Mucosa of descending colon (tissue), 3 donors: ENCODE data around the gene TOMM22. TPM values are rescaled to one million over a fixed set of nuclear protein-coding genes. Genes with fewer than 3 reads are reported as not detected.

Experiments
- ATAC-seq: fragments of 200-7000 bp; cut with Tn5 transposase; one replicate; pipeline ENCODE4 v1.9.1; 2020; ENCODE audit warnings: mild to moderate bottlenecking, moderate library complexity
- DNase-seq, 3 donors: peaks; one replicate each; pipeline ENCODE4 v3.0.0-alpha.2; 2020
- H3K36me3 ChIP-seq: fragments of 200-600 bp; one replicate; pipeline ENCODE4 v1.8.0; 2021; ENCODE audit warnings: low read depth, mild to moderate bottlenecking
- H3K4me1 ChIP-seq: fragments of 200-600 bp; one replicate; pipeline ENCODE4 v1.8.0; 2021; ENCODE audit warnings: low read depth, mild to moderate bottlenecking
- H3K4me3 ChIP-seq: fragments of 200-600 bp; one replicate; pipeline ENCODE4 v1.8.0; 2021; ENCODE audit warnings: mild to moderate bottlenecking
- H3K9me3 ChIP-seq: fragments of 200-600 bp; one replicate; pipeline ENCODE4 v1.8.0; 2021; ENCODE audit warnings: mild to moderate bottlenecking
- CTCF ChIP-seq: fragments of 200-600 bp; IDR thresholded peaks from one replicate; pipeline ENCODE4 v1.8.0; 2022; ENCODE audit warnings: antibody characterized with exemption, mild to moderate bottlenecking
- intact Hi-C, 2 donors: fragments of 100-400 bp; cut with DNase I in 1 of 2; cut with micrococcal nuclease in 1 of 2; formaldehyde crosslinking; loops; one replicate each; pipeline versions ENCODE4 v1.11.0 to v1.11.1; 2022; cut with DNase I, micrococcal nuclease
- total RNA-seq, 3 donors: library from RNA; stranded (reverse); fragmentation: NEBNext Ultra II Directional in 2 of 3; extraction: Animal tissue kit (Norgen Biotek cat#: 25700) in 2 of 3; gene quantifications; one replicate each; pipeline versions ENCODE4 v1.2.1 to v1.2.4, GENCODE V29; 2021 to 2023
- donor health status: DM: no; HTN: no; CAD: no; lungs with moderate emphysema.
- donor health status: DM: no; HTN: no; CAD: no.
- donor health status: DM: no; HTN: yes; CAD: no.

The TOMM22 gene
- total RNA-seq, 3 donors from 2014 or later = 64.5 to 84.4 (median 72.4) TPM

- Histone ChIP-seq H3K9me3 (no peaks in the 10 kb centered on the region), H3K4me1 (peaks cover 18% of the 10 kb centered on the region), H3K36me3 (peaks cover 4% of the 10 kb centered on the region), H3K4me3 (no peak overlapping the region)
- DNase-seq = no peak
- TF ChIP-seq CTCF = no peak
- intact Hi-C loops = no loop called here
- no peak for ATAC-seq
These were observed 4.0 kb downstream of the TOMM22 start for GRCh38 chr22:38685761-38686160.

GRCh38 chr22:38689651-38690050 lies 7.9 kb downstream of the TOMM22 start:
- ATAC-seq (peak; percentile 40), DNase-seq (peak in 1 of 3 donors; percentile 54)
- TF ChIP-seq CTCF = no peak
- Histone ChIP-seq H3K36me3 (peaks cover 4% of the 10 kb centered on the region), H3K4me3 (no peak overlapping the region), H3K4me1 (peaks cover 33% of the 10 kb centered on the region), H3K9me3 (no peaks in the 10 kb centered on the region)
- intact Hi-C loops = no loop called here

- intact Hi-C loops = no loop called here
- H3K9me3 ChIP-seq = no peaks in the 10 kb centered on the region
- H3K36me3 ChIP-seq = no peaks in the 10 kb centered on the region
- H3K4me3 ChIP-seq = no peak overlapping the region
- ATAC-seq (peak; percentile 90), DNase-seq (peak; percentile 57 to 72 (median 68))
- no peak for TF ChIP-seq CTCF
- peaks cover 65% of the 10 kb centered on the region for H3K4me1 ChIP-seq
These were observed 12.3 kb downstream of the TOMM22 start for GRCh38 chr22:38694049-38694448.

- peaks cover 65% of the 10 kb centered on the region for H3K4me1 ChIP-seq
- no peak for TF ChIP-seq CTCF
- H3K36me3 ChIP-seq = no peaks in the 10 kb centered on the region
- no peak overlapping the region for H3K4me3 ChIP-seq
- peak; percentile 60 for ATAC-seq
- H3K9me3 ChIP-seq = no peaks in the 10 kb centered on the region
- intact Hi-C loops = no loop called here
- DNase-seq = no peak
These were observed 13.2 kb downstream of the TOMM22 start for GRCh38 chr22:38694940-38695339.

- Histone ChIP-seq H3K9me3 (no peaks in the 10 kb centered on the region), H3K36me3 (no peaks in the 10 kb centered on the region), H3K4me1 (peaks cover 56% of the 10 kb centered on the region), H3K4me3 (no peak overlapping the region)
- ATAC-seq (peak; percentile 7), DNase-seq (no peak)
- no peak for TF ChIP-seq CTCF
- intact Hi-C loops = no loop called here
These were observed 15.1 kb downstream of the TOMM22 start for GRCh38 chr22:38696606-38697424.
